IMR-90 (cell line): ENCODE data around the gene LDB2. TPM values are rescaled to one million over a fixed set of nuclear protein-coding genes. Genes with fewer than 3 reads are reported as not detected.

Experiments used
- ATAC-seq: fragments of 200-7000 bp; cut with Tn5 transposase; 2 replicates; pipeline ENCODE4 v1.9.1; 2020; ENCODE audit warnings: low read depth, mild to moderate bottlenecking, moderate library complexity
- BruUV-seq: library from RNA; stranded (reverse); fragments of 400-500 nt; replicated peaks from 2 replicates; lab custom pipeline; 2021; lab: Mats Ljungman, UMichigan
- CTCF ChIA-PET: fragments of 300-600 bp; formaldehyde crosslinking; extraction: SDS; loops from one replicate; lab custom pipeline; 2021; ENCODE audit warnings: antibody characterized with exemption; lab: Yijun Ruan, JAX
- POLR2A ChIA-PET: fragments of 300-600 bp; sonication (Branson Sonifier 250); formaldehyde crosslinking; loops from one replicate; lab custom pipeline; 2022; ENCODE audit warnings: antibody characterized with exemption; ENCODE audit not compliant: unreplicated experiment; lab: Charles Lee
- DNase-seq: peaks from one replicate; pipeline ENCODE4 v3.0.0; 2013
- H2AFZ ChIP-seq: replicated peaks from 2 replicates; pipeline ENCODE3; 2013; ENCODE audit warnings: low read length, mild to moderate bottlenecking; ENCODE audit not compliant: poor library complexity
- H2AK5ac ChIP-seq: 2 replicates; pipeline ENCODE4 v1.6.1; 2013; ENCODE audit warnings: low read depth, low read length, inconsistent platforms
- H2AK9ac ChIP-seq: replicated peaks from 2 replicates; pipeline ENCODE3; 2013; ENCODE audit warnings: mild to moderate bottlenecking, low read depth, low read length, moderate library complexity; ENCODE audit not compliant: poor library complexity
- H2BK120ac ChIP-seq: 2 replicates; pipeline ENCODE4 v1.6.1; 2013; ENCODE audit warnings: low read depth, low read length, inconsistent platforms
- H2BK15ac ChIP-seq: 3 replicates; pipeline ENCODE4 v1.6.1; 2013; ENCODE audit warnings: low read depth, low read length, inconsistent platforms
- H2BK20ac ChIP-seq: 2 replicates; pipeline ENCODE4 v1.6.1; 2013; ENCODE audit warnings: low read depth, mild to moderate bottlenecking, inconsistent platforms, low read length, moderate library complexity
- H2BK5ac ChIP-seq: 2 replicates; pipeline ENCODE4 v1.6.1; 2013; ENCODE audit warnings: mild to moderate bottlenecking, low read depth, low read length, inconsistent platforms; ENCODE audit not compliant: poor library complexity, severe bottlenecking
- H3K14ac ChIP-seq: replicated peaks from 2 replicates; pipeline ENCODE4 v1.6.1; 2013; ENCODE audit warnings: low read depth, low read length, inconsistent platforms
- H3K18ac ChIP-seq: 2 replicates; pipeline ENCODE4 v1.6.1; 2013; ENCODE audit warnings: low read depth, low read length, control low read depth
- H3K23ac ChIP-seq: 2 replicates; pipeline ENCODE4 v1.6.1; 2013; ENCODE audit warnings: low read depth, low read length, inconsistent platforms
- H3K27ac ChIP-seq: 2 replicates; pipeline ENCODE4 v1.5.1; 2013; ENCODE audit warnings: mild to moderate bottlenecking, control low read depth, low read length; ENCODE audit not compliant: insufficient read depth
- H3K27me3 ChIP-seq: 2 replicates; pipeline ENCODE4 v1.6.1; 2013; ENCODE audit warnings: low read length; ENCODE audit not compliant: control insufficient read depth, insufficient read depth
- H3K36me3 ChIP-seq: 2 replicates; pipeline ENCODE4 v1.6.1; 2013; ENCODE audit warnings: low read length, mixed read lengths; ENCODE audit not compliant: control insufficient read depth, insufficient read depth
- H3K4ac ChIP-seq: 2 replicates; pipeline ENCODE4 v1.6.1; 2013; ENCODE audit warnings: low read depth, low read length, inconsistent platforms
- H3K4me1 ChIP-seq: 2 replicates; pipeline ENCODE4 v1.6.1; 2013; ENCODE audit warnings: low read length, mixed read lengths; ENCODE audit not compliant: control insufficient read depth, insufficient read depth
- H3K4me2 ChIP-seq: 2 replicates; pipeline ENCODE4 v1.6.1; 2013; ENCODE audit warnings: low read depth, mild to moderate bottlenecking, control low read depth, low read length, moderate library complexity
- H3K4me3 ChIP-seq: 2 replicates; pipeline ENCODE4 v1.5.1; 2013; ENCODE audit warnings: low read depth, mild to moderate bottlenecking, control low read depth, low read length, moderate library complexity; ENCODE audit not compliant: insufficient read depth
- H3K56ac ChIP-seq: 2 replicates; pipeline ENCODE4 v1.6.1; 2013; ENCODE audit warnings: low read length, inconsistent platforms; ENCODE audit not compliant: insufficient read depth; ENCODE audit errors: extremely low read depth
- H3K79me1 ChIP-seq, 2 experiments: 2 replicates each; pipeline ENCODE4 v1.6.1; 2013; ENCODE audit warnings: low read length in 2 of 2, inconsistent platforms in 1 of 2, low read depth in 1 of 2
- H3K9ac ChIP-seq: 2 replicates; pipeline ENCODE4 v1.6.1; 2013; ENCODE audit warnings: low read depth, low read length, control low read depth
- H3K9me1 ChIP-seq: 2 replicates; pipeline ENCODE4 v1.6.1; 2013; ENCODE audit warnings: low read length, inconsistent platforms; ENCODE audit not compliant: insufficient read depth
- H3K9me3 ChIP-seq: 2 replicates; pipeline ENCODE4 v1.6.1; 2013; ENCODE audit warnings: low read length; ENCODE audit not compliant: control insufficient read depth, insufficient read depth
- H4K20me1 ChIP-seq: 2 replicates; pipeline ENCODE4 v1.6.1; 2013; ENCODE audit warnings: low read length, inconsistent platforms; ENCODE audit not compliant: insufficient read depth
- H4K5ac ChIP-seq: 2 replicates; pipeline ENCODE4 v1.6.1; 2013; ENCODE audit warnings: mild to moderate bottlenecking, low read depth, low read length, control low read depth
- H4K8ac ChIP-seq, 2 experiments: 2 replicates each; pipeline ENCODE4 v1.6.1; 2013; ENCODE audit warnings: low read depth in 2 of 2, low read length in 2 of 2, control low read depth in 1 of 2, inconsistent platforms in 1 of 2
- H4K91ac ChIP-seq: 2 replicates; pipeline ENCODE4 v1.6.1; 2013; ENCODE audit warnings: low read depth, low read length, inconsistent platforms; ENCODE audit not compliant: insufficient read depth
- CEBPB ChIP-seq: IDR thresholded peaks from 2 replicates; pipeline ENCODE4 v1.6.1; 2012; ENCODE audit warnings: low read depth, low read length, improper control_type of control experiment
- RAD21 ChIP-seq: IDR thresholded peaks from 2 replicates; pipeline ENCODE4 v1.6.1; 2012; ENCODE audit warnings: low read length, improper control_type of control experiment
- WGBS, 2 experiments: methylation state at CpG; one replicate each; pipeline versions ENCODE4 v1.1.5 to v1.1.7; 2013; ENCODE audit warnings: missing lambda C conversion rate in 2 of 2; ENCODE audit not compliant: insufficient read length in 1 of 2; ENCODE audit errors: extremely low coverage in 2 of 2; 5-methylcytosine and 5-hydroxymethylcytosine counted together
- dilution Hi-C: fragments of 300-500 bp; cut with HindIII; formaldehyde crosslinking; loops from one replicate; pipeline ENCODE4 v1.14.3; 2018; ENCODE audit warnings: low sequenced_read_pairs; ENCODE audit not compliant: unreplicated experiment
- in situ Hi-C: fragments of 300-500 bp; cut with MboI; formaldehyde crosslinking; loops from 3 replicates; pipeline ENCODE4 v1.14.3; 2019; ENCODE audit warnings: low sequenced_read_pairs, inconsistent platforms, mixed read lengths
- intact Hi-C: fragments of 100-400 bp; cut with micrococcal nuclease; formaldehyde crosslinking; loops from 2 replicates; pipeline ENCODE4 v1.10.0; 2022
- polyA plus RNA-seq, 3 experiments: library from polyadenylated mRNA; depleted of rRNA; stranded (reverse); fragments of >200 nt; gene quantifications; 2 replicates each; pipeline ENCODE4 v1.2.3, GENCODE V29; 2012; ENCODE audit warnings: low replicate concordance in 1 of 3
- total RNA-seq: library from RNA; depleted of rRNA; stranded (reverse); fragments of >200 nt; gene quantifications from 2 replicates; pipeline ENCODE4 v1.2.3, GENCODE V29; 2012

LDB2 gene
- total and polyA plus RNA-seq, 2 of the 4 experiments (the other 2 are of a cell fraction) = 67.9 to 116 TPM

- peak overlapping the region; percentile 39 for H3K4me2 ChIP-seq
- no peaks in the 10 kb centered on the region; the same call in 1 of the 2 replicates for H3K9me1 ChIP-seq
- H3K14ac ChIP-seq = no peak overlapping the region
- H4K8ac ChIP-seq = peak overlapping the region in 1 of 2 experiments; percentile 16; a peak in 1 of 4 replicates
- peak overlapping the region; percentile 55; the same call in 1 of the 2 replicates for H3K27ac ChIP-seq
- whole genome bisulfite sequencing, 2 experiments = no CpG with 5 or more reads among the region's 5 CpGs
- intact Hi-C loops (no loop called here), in situ Hi-C loops (no loop called here), dilution Hi-C loops (no loop called here)
- H3K23ac ChIP-seq = no peak overlapping the region
- CTCF ChIA-PET = no interaction called here
- H3K56ac ChIP-seq = no peak overlapping the region
- no peaks in the 10 kb centered on the region for H3K36me3 ChIP-seq
- H2AK9ac ChIP-seq = no peak overlapping the region
- peaks cover 0 to 8% of the 10 kb centered on the region in 2 experiments; a peak in 1 of 4 replicates for H3K79me1 ChIP-seq
- H4K91ac ChIP-seq = no peak overlapping the region
- H3K4me3 ChIP-seq = peak overlapping the region; percentile 1; the same call in 1 of the 2 replicates
- POLR2A ChIA-PET = interaction anchor here (0.6 to 0.7 kb wide), 3 partner anchors 9 to 769 kb away, joined by 3 to 7 read pairs (median 6); no protein-coding TSS in a partner anchor
- H2AK5ac ChIP-seq = no peak overlapping the region
- TF ChIP-seq CEBPB = 0 out of 2 replicates have a peak, but pooled peaks have one; percentile 1
- no peak for TF ChIP-seq RAD21
- DNase-seq = peak; percentile 72
- H2AFZ ChIP-seq = no peak overlapping the region
- no TSS peak for BruUV-seq
- no peak overlapping the region for H2BK5ac ChIP-seq
- H2BK120ac ChIP-seq = no peak overlapping the region
- no peaks in the 10 kb centered on the region for H3K9me3 ChIP-seq
- no peak overlapping the region for H3K4ac ChIP-seq
- no peak overlapping the region for H3K9ac ChIP-seq
- no peak overlapping the region for H4K5ac ChIP-seq
- H4K20me1 ChIP-seq = no peaks in the 10 kb centered on the region
- H3K27me3 ChIP-seq = no peaks in the 10 kb centered on the region
- ATAC-seq = peak; percentile 82
- peak overlapping the region; percentile 10; the same call in 1 of the 2 replicates for H3K18ac ChIP-seq
- H3K4me1 ChIP-seq = peaks cover 5% of the 10 kb centered on the region
- H2BK20ac ChIP-seq = no peak overlapping the region
- peak overlapping the region; percentile 26; the same call in 1 of the 3 replicates for H2BK15ac ChIP-seq
These were observed 281.0 kb downstream of the LDB2 start for GRCh38 chr4:16617435-16617834.
